HepG2 (cell line): Measurements from ENCODE around the gene TGFA.

Source experiments
- CTCF ChIP-seq: sonication (generic); formaldehyde crosslinking; IDR thresholded peaks from 2 replicates; pipeline ENCODE4 v1.5.0; 2020; ENCODE audit warnings: mild to moderate bottlenecking, missing genetic modification reagents, moderate library complexity
- ELF3 ChIP-seq: IDR thresholded peaks from 2 replicates; pipeline ENCODE4 v1.6.1; 2016; ENCODE audit warnings: missing genetic modification reagents, missing compliant biosample characterization
- GFI1 ChIP-seq: sonication (generic); formaldehyde crosslinking; IDR thresholded peaks from 2 replicates; pipeline ENCODE4 v1.5.0; 2020; ENCODE audit warnings: missing genetic modification reagents, mild to moderate bottlenecking, borderline replicate concordance
- NR1H2 ChIP-seq: sonication (generic); formaldehyde crosslinking; IDR thresholded peaks from 2 replicates; pipeline ENCODE4 v1.8.1; 2022; ENCODE audit warnings: low read depth, missing genetic modification reagents, borderline replicate concordance
- SIN3A ChIP-seq: IDR thresholded peaks from 2 replicates; pipeline ENCODE4 v1.6.1; 2011; ENCODE audit warnings: low read depth, mild to moderate bottlenecking, control low read depth, low read length, borderline replicate concordance
- ZBTB2 ChIP-seq: sonication (generic); formaldehyde crosslinking; IDR thresholded peaks from 2 replicates; pipeline ENCODE4 v1.8.0; 2022; ENCODE audit warnings: low read depth, missing genetic modification reagents
- ZNF160 ChIP-seq: sonication (generic); formaldehyde crosslinking; IDR thresholded peaks from 2 replicates; pipeline ENCODE4 v1.8.0; 2022; ENCODE audit warnings: mild to moderate bottlenecking, inconsistent platforms, missing genetic modification reagents
- ZNF263 ChIP-seq: sonication (generic); formaldehyde crosslinking; IDR thresholded peaks from 2 replicates; pipeline ENCODE4 v1.4.0; 2020; ENCODE audit warnings: missing genetic modification reagents
- TF ChIP-seq, protein P1 (sequence below): IDR thresholded peaks from 2 replicates; pipeline ENCODE4 v1.6.1; 2018; ENCODE audit warnings: missing genetic modification reagents, mild to moderate bottlenecking, missing compliant biosample characterization

- TF ChIP-seq ZNF263 (no peak), NR1H2 (CRISPR knock-in tag) (no peak), ELF3 (CRISPR knock-in tag) (no peak), ZNF160 (CRISPR knock-in tag) (no peak), GFI1 (CRISPR knock-in tag) (no peak), SIN3A (no peak), ZBTB2 (CRISPR knock-in tag) (no peak), CTCF (no peak)
- TF ChIP-seq, protein P1, sequence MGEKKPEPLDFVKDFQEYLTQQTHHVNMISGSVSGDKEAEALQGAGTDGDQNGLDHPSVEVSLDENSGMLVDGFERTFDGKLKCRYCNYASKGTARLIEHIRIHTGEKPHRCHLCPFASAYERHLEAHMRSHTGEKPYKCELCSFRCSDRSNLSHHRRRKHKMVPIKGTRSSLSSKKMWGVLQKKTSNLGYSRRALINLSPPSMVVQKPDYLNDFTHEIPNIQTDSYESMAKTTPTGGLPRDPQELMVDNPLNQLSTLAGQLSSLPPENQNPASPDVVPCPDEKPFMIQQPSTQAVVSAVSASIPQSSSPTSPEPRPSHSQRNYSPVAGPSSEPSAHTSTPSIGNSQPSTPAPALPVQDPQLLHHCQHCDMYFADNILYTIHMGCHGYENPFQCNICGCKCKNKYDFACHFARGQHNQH (CRISPR knock-in tag), result no peak
Measured at GRCh38 chr2:70514612-70515055, 39.0 kb downstream of the TGFA start.
